A673 (cell line): ENCODE measurements around the gene NUDT14. TPM values are rescaled to one million over a fixed set of nuclear protein-coding genes. Genes with fewer than 3 reads are reported as not detected.
A peak's percentile ranks its signal among the peaks of the same experiment; 100 is the strongest.

Experiments
- Bru-seq: library from RNA; stranded (reverse); fragments of 400-500 nt; gene quantifications from one replicate; lab custom pipeline; 2021; lab: Mats Ljungman, UMichigan
- BruChase-seq, 2 experiments: library from RNA; stranded (reverse); fragments of 400-500 nt; gene quantifications; one replicate each; lab custom pipeline; 2021; lab: Mats Ljungman, UMichigan
- BruUV-seq: library from RNA; stranded (reverse); fragments of 400-500 nt; replicated peaks from 2 replicates; lab custom pipeline; 2021; lab: Mats Ljungman, UMichigan
- CTCF ChIA-PET: fragments of 300-600 bp; sonication (Branson Sonifier 250); formaldehyde crosslinking; loops from one replicate; lab custom pipeline; 2022; ENCODE audit warnings: antibody characterized with exemption; lab: Charles Lee
- POLR2A ChIA-PET: fragments of 300-600 bp; sonication (Branson Sonifier 250); formaldehyde crosslinking; loops from one replicate; lab custom pipeline; 2022; ENCODE audit warnings: antibody characterized with exemption; ENCODE audit not compliant: low non-redundant PET; lab: Charles Lee
- DNase-seq: peaks from one replicate; pipeline ENCODE4 v3.0.0-alpha.2; 2015; ENCODE audit warnings: low spot score
- H3K27ac ChIP-seq: fragments of 200-600 bp; sonication (generic); 2 replicates; pipeline ENCODE4 v1.5.1; 2016; ENCODE audit warnings: mixed run types, low read depth, mild to moderate bottlenecking, mixed read lengths, antibody characterized with exemption, low read length; ENCODE audit not compliant: poor library complexity, severe bottlenecking
- H3K27me3 ChIP-seq: fragments of 200-600 bp; sonication (generic); replicated peaks from 2 replicates; pipeline ENCODE4 v1.6.1; 2017; ENCODE audit warnings: mixed run types, low read depth, mild to moderate bottlenecking, mixed read lengths, antibody characterized with exemption, low read length; ENCODE audit not compliant: insufficient read depth, poor library complexity
- H3K36me3 ChIP-seq: fragments of 200-600 bp; sonication (generic); 2 replicates; pipeline ENCODE4 v1.6.1; 2016; ENCODE audit warnings: mixed run types, mild to moderate bottlenecking, mixed read lengths, antibody characterized with exemption, low read length; ENCODE audit not compliant: insufficient read depth, poor library complexity, severe bottlenecking
- H3K4me1 ChIP-seq: fragments of 200-600 bp; sonication (generic); 2 replicates; pipeline ENCODE4 v1.6.1; 2017; ENCODE audit warnings: mixed run types, mild to moderate bottlenecking, mixed read lengths, antibody characterized with exemption, low read length; ENCODE audit not compliant: insufficient read depth, poor library complexity, severe bottlenecking
- H3K4me3 ChIP-seq: fragments of 200-600 bp; sonication (generic); 2 replicates; pipeline ENCODE4 v1.5.1; 2016; ENCODE audit warnings: low read depth, mixed run types, mild to moderate bottlenecking, mixed read lengths, low read length; ENCODE audit not compliant: poor library complexity, severe bottlenecking
- H3K9me3 ChIP-seq: fragments of 200-600 bp; sonication (generic); 2 replicates; pipeline ENCODE4 v1.6.1; 2016; ENCODE audit warnings: mixed run types, low read depth, mild to moderate bottlenecking, mixed read lengths, antibody characterized with exemption, low read length; ENCODE audit not compliant: poor library complexity, severe bottlenecking
- CTCF ChIP-seq: fragments of 300-800, 200-600 bp; sonication (generic); conservative IDR thresholded peaks from 2 replicates; pipeline ENCODE4 v1.5.1; 2017; ENCODE audit warnings: low read depth, mild to moderate bottlenecking, antibody characterized with exemption, low read length, moderate library complexity, mixed read lengths
- EZH2 ChIP-seq: fragments of 200-600 bp; sonication (generic); IDR thresholded peaks from 2 replicates; pipeline ENCODE4 v1.6.1; 2017; ENCODE audit warnings: borderline replicate concordance, low read depth, mild to moderate bottlenecking, mixed read lengths, antibody characterized with exemption, low read length; ENCODE audit not compliant: poor library complexity, severe bottlenecking
- intact Hi-C: fragments of 100-400 bp; cut with micrococcal nuclease; formaldehyde crosslinking; loops from one replicate; pipeline ENCODE4 v1.10.0; 2022; ENCODE audit not compliant: unreplicated experiment
- long read RNA-seq: library from polyadenylated mRNA; stranded (forward); transcript quantifications from one replicate; pipeline ENCODE4 v2.0.0, GENCODE V29; 2022
- total RNA-seq: library from RNA; stranded (reverse); gene quantifications from 2 replicates; pipeline ENCODE4 v1.2.3, GENCODE V29; 2021

The NUDT14 gene
- total RNA-seq = 30.8 and 40.5 TPM in 2 replicates
- Bru-seq, nascent RNA = percentile 52 among the genes with signal in this experiment
- percentile 53 among the genes with signal in this experiment for BruChase-seq, experiment 1, labeled RNA remaining after a 2-hour chase
- percentile 75 among the genes with signal in this experiment for BruChase-seq, experiment 2, labeled RNA remaining after a 6-hour chase
- long read RNA-seq, transcript NUDT14-202 (5 exons, 845 nt) = major isoform, 14 of 18 reads
- long read RNA-seq, partial matches to known transcripts = 1 of 18 reads
- long read RNA-seq, other reads (novel, unspliced or antisense) = 3 of 18 reads

GRCh38 chr14:105180592-105181548 is at the start of gene NUDT14:
NUDT14 (minus strand) TSS chr14:105181312; CDS start chr14:105181209, 103 bp downstream.
- TF ChIP-seq EZH2 = no peak
- TF ChIP-seq CTCF = no peak
- ChIA-PET POLR2A (no interaction called here), CTCF (interaction anchor here (1.1 kb wide), 1 partner anchor 347 kb away, joined by 3 read pairs; no protein-coding TSS in a partner anchor)

GRCh38 chr14:105229099-105229655 is 48.1 kb upstream of the NUDT14 start:
- no peaks in the 10 kb centered on the region for H3K9me3 ChIP-seq
- H3K4me1 ChIP-seq = no peaks in the 10 kb centered on the region
- ChIA-PET CTCF (no interaction called here), POLR2A (no interaction called here)
- no peak for DNase-seq
- H3K27me3 ChIP-seq = no peaks in the 10 kb centered on the region
- no peaks in the 10 kb centered on the region for H3K36me3 ChIP-seq
- BruUV-seq = no TSS peak
- no peak for TF ChIP-seq CTCF
- no peak for TF ChIP-seq EZH2
- H3K27ac ChIP-seq = no peak overlapping the region
- intact Hi-C loops = no loop called here
- no peak overlapping the region for H3K4me3 ChIP-seq

More at GRCh38 chr14:105180592-105181548, at the start of gene NUDT14:
- BruUV-seq = no TSS peak
- intact Hi-C loops = no loop called here
- peak within 1 kb of the TSS; percentile 63 for H3K4me3 ChIP-seq
- H3K9me3 ChIP-seq = no peaks in the 10 kb centered on the region
- peak; percentile 68 for DNase-seq
- H3K36me3 ChIP-seq = no peaks in the 10 kb centered on the region
- H3K27ac ChIP-seq = no peak within 1 kb of the TSS
- H3K4me1 ChIP-seq = peaks cover 13% of the 10 kb centered on the region
- H3K27me3 ChIP-seq = no peaks in the 10 kb centered on the region

GRCh38 chr14:105228562-105228961 is 47.5 kb upstream of the NUDT14 start:
- Histone ChIP-seq H3K36me3 (no peaks in the 10 kb centered on the region), H3K27ac (no peak overlapping the region), H3K9me3 (no peaks in the 10 kb centered on the region), H3K4me3 (no peak overlapping the region), H3K27me3 (no peaks in the 10 kb centered on the region), H3K4me1 (no peaks in the 10 kb centered on the region)
- TF ChIP-seq CTCF (no peak), EZH2 (no peak)
- DNase-seq = no peak
- intact Hi-C loops = no loop called here
- ChIA-PET POLR2A (no interaction called here), CTCF (no interaction called here)
- BruUV-seq = no TSS peak
